Measurements from ENCODE around the gene BRINP3.
"Not testable (repeated sequence)": the region's sequence is repeated elsewhere in the genome, so short reads cannot be mapped to it uniquely, and the experiment has no call there.

BRINP3 gene

GRCh38 chr1:190477762-190478148 lies at the start of gene BRINP3:
Gene BRINP3 (minus strand): TSS chr1:190477864.
- FAIRE-seq = no peak

GRCh38 chr1:190511554-190511953 lies 33.9 kb upstream of the BRINP3 start:
- FAIRE-seq = no peak

GRCh38 chr1:190507357-190507756 lies 29.7 kb upstream of the BRINP3 start:
- no peak for FAIRE-seq

- FAIRE-seq = not testable (repeated sequence)
These were observed 26.9 kb upstream of the BRINP3 start for GRCh38 chr1:190504539-190504938.

GRCh38 chr1:190497565-190497964 lies 19.9 kb upstream of the BRINP3 start:
- no peak for FAIRE-seq

- no peak for FAIRE-seq
These were observed 16.8 kb upstream of the BRINP3 start for GRCh38 chr1:190494451-190494850.

GRCh38 chr1:190491404-190491803 lies 13.7 kb upstream of the BRINP3 start:
- FAIRE-seq = no peak

- no peak for FAIRE-seq
These were observed 6.4 kb upstream of the BRINP3 start for GRCh38 chr1:190484045-190484444.

- no peak for FAIRE-seq
These were observed 2.6 kb upstream of the BRINP3 start for GRCh38 chr1:190480231-190480630.

- no peak for FAIRE-seq
These were observed 1.9 kb upstream of the BRINP3 start for GRCh38 chr1:190479516-190479915.

- FAIRE-seq = no peak
These were observed 1.4 kb upstream of the BRINP3 start for GRCh38 chr1:190479050-190479397.

GRCh38 chr1:190478149-190479049 lies 735 bp upstream of the BRINP3 start:
- FAIRE-seq = no peak

- no peak for FAIRE-seq
These were observed 858 bp downstream of the BRINP3 start for GRCh38 chr1:190476806-190477205.

GRCh38 chr1:190476321-190476720 lies 1.3 kb downstream of the BRINP3 start:
- FAIRE-seq = no peak

GRCh38 chr1:190475421-190476141 lies 2.1 kb downstream of the BRINP3 start:
- FAIRE-seq = no peak

GRCh38 chr1:190474650-190475211 lies 2.9 kb downstream of the BRINP3 start:
- no peak for FAIRE-seq

- no peak for FAIRE-seq
These were observed 3.7 kb downstream of the BRINP3 start for GRCh38 chr1:190474010-190474409.

- FAIRE-seq = no peak
These were observed 5.2 kb downstream of the BRINP3 start for GRCh38 chr1:190472494-190472893.

GRCh38 chr1:190472042-190472441 lies 5.6 kb downstream of the BRINP3 start:
- no peak for FAIRE-seq

- FAIRE-seq = no peak
These were observed 13.0 kb downstream of the BRINP3 start for GRCh38 chr1:190464690-190465089.

GRCh38 chr1:190456129-190456528 lies 21.5 kb downstream of the BRINP3 start:
- no peak for FAIRE-seq

- no peak for FAIRE-seq
These were observed 22.0 kb downstream of the BRINP3 start for GRCh38 chr1:190455631-190456030.

GRCh38 chr1:190453550-190453949 lies 24.1 kb downstream of the BRINP3 start:
- FAIRE-seq = no peak

All from colon (tissue), 2 donors.